Measurements from ENCODE around the gene SUN5.

DNA sequence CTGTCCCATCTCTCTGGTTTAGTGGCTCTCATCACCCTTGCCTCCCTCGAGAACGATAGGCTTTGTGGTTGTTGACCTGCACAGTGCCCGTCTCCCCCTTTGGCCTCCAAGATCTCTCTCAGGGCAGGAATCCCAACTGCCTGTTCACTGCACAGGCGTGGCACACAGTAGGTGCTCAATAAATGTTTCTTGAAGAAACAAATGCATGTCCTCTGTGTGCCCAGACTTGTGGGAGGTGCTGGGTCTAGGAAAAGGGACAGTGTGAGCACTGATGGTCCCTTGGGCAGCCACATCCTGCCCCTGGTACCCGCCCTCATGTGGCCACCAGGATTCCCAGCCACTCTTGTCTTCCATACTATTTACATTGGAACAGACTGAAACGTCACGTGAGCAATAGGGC, 24.6 kb upstream of the SUN5 start:
- TF ChIP-seq, protein P1, sequence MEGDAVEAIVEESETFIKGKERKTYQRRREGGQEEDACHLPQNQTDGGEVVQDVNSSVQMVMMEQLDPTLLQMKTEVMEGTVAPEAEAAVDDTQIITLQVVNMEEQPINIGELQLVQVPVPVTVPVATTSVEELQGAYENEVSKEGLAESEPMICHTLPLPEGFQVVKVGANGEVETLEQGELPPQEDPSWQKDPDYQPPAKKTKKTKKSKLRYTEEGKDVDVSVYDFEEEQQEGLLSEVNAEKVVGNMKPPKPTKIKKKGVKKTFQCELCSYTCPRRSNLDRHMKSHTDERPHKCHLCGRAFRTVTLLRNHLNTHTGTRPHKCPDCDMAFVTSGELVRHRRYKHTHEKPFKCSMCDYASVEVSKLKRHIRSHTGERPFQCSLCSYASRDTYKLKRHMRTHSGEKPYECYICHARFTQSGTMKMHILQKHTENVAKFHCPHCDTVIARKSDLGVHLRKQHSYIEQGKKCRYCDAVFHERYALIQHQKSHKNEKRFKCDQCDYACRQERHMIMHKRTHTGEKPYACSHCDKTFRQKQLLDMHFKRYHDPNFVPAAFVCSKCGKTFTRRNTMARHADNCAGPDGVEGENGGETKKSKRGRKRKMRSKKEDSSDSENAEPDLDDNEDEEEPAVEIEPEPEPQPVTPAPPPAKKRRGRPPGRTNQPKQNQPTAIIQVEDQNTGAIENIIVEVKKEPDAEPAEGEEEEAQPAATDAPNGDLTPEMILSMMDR (IDR thresholded peaks at IDR 0.05) = no peak
- TF ChIP-seq POLR2A (IDR thresholded peaks at IDR 0.05) (no peak), EP300 (IDR thresholded peaks at IDR 0.05; ENCODE audit: low read depth) (no peak)
